Endodermal cell (in vitro differentiated cells): Measurements from ENCODE around the gene TCL1A. TPM values are rescaled to one million over a fixed set of nuclear protein-coding genes. Genes with fewer than 3 reads are reported as not detected.

Experiments
- DNase-seq: peaks from one replicate; pipeline ENCODE4 v3.0.0-alpha.2; 2017
- H3K27ac ChIP-seq: 2 replicates; pipeline ENCODE4 v1.5.1; 2013; ENCODE audit warnings: mild to moderate bottlenecking, low read depth, low read length, moderate library complexity
- H3K27me3 ChIP-seq: 2 replicates; pipeline ENCODE4 v1.6.1; 2013; ENCODE audit warnings: mild to moderate bottlenecking, low read length, moderate library complexity; ENCODE audit not compliant: insufficient read depth, control insufficient read depth, poor library complexity, severe bottlenecking
- H3K36me3 ChIP-seq: 2 replicates; pipeline ENCODE4 v1.7.0; 2013; ENCODE audit warnings: mild to moderate bottlenecking, low read length, moderate library complexity; ENCODE audit not compliant: control insufficient read depth, insufficient read depth
- H3K4me1 ChIP-seq: one replicate; pipeline ENCODE4 v1.7.0; 2013; ENCODE audit warnings: low read length; ENCODE audit not compliant: control insufficient read depth, insufficient read depth
- H3K4me3 ChIP-seq: 2 replicates; pipeline ENCODE4 v1.5.1; 2013; ENCODE audit warnings: mild to moderate bottlenecking, low read length, moderate library complexity
- H3K9ac ChIP-seq: 2 replicates; pipeline ENCODE4 v1.6.1; 2013; ENCODE audit warnings: mild to moderate bottlenecking, low read length, moderate library complexity; ENCODE audit not compliant: poor library complexity, severe bottlenecking; ENCODE audit errors: extremely low read depth
- H3K9me3 ChIP-seq: 2 replicates; pipeline ENCODE4 v1.6.1; 2013; ENCODE audit warnings: mild to moderate bottlenecking, low read length, moderate library complexity; ENCODE audit not compliant: control insufficient read depth
- H3K27ac Mint-ChIP-seq: 2 replicates; pipeline ENCODE4 v1.8.0; 2020; ENCODE audit warnings: mixed read lengths
- H3K27me3 Mint-ChIP-seq: 2 replicates; pipeline ENCODE4 v1.8.0; 2021; ENCODE audit warnings: mild to moderate bottlenecking, mixed read lengths; ENCODE audit not compliant: insufficient read depth
- H3K36me3 Mint-ChIP-seq: 2 replicates; pipeline ENCODE4 v1.8.0; 2020; ENCODE audit warnings: low read depth, mixed read lengths
- H3K4me1 Mint-ChIP-seq: 2 replicates; pipeline ENCODE4 v1.8.0; 2020; ENCODE audit warnings: mixed read lengths
- H3K4me3 Mint-ChIP-seq: 2 replicates; pipeline ENCODE4 v1.8.0; 2020; ENCODE audit warnings: mild to moderate bottlenecking, moderate library complexity, mixed read lengths
- H3K9me3 Mint-ChIP-seq: 2 replicates; pipeline ENCODE4 v1.8.0; 2020; ENCODE audit warnings: mild to moderate bottlenecking, mixed read lengths
- CTCF ChIP-seq: fragments of 200-600 bp; sonication (generic); conservative IDR thresholded peaks from 2 replicates; pipeline ENCODE4 v1.5.0; 2021; ENCODE audit warnings: antibody characterized with exemption, mild to moderate bottlenecking
- WGBS, 2 experiments: methylation state at CpG; one replicate each; pipeline versions ENCODE4 v1.1.5 to v1.1.7; 2013; ENCODE audit warnings: missing lambda C conversion rate in 2 of 2, mixed read lengths in 1 of 2; ENCODE audit not compliant: insufficient coverage in 1 of 2, insufficient read length in 1 of 2; 5-methylcytosine and 5-hydroxymethylcytosine counted together
- total RNA-seq, 2 donors: library from RNA; stranded (reverse); fragmentation: NEBNext Ultra II Directional in 1 of 2; extraction: Animal tissue kit (Norgen Biotek cat#: 25700) in 1 of 2; gene quantifications; 2 replicates in 1 of 2; 3 replicates in 1 of 2; pipeline ENCODE4 v1.2.1, GENCODE V29; 2021

TCL1A gene
- total RNA-seq, 2 donors from 2014 or later = 0.53 to 1.8 TPM

DNA sequence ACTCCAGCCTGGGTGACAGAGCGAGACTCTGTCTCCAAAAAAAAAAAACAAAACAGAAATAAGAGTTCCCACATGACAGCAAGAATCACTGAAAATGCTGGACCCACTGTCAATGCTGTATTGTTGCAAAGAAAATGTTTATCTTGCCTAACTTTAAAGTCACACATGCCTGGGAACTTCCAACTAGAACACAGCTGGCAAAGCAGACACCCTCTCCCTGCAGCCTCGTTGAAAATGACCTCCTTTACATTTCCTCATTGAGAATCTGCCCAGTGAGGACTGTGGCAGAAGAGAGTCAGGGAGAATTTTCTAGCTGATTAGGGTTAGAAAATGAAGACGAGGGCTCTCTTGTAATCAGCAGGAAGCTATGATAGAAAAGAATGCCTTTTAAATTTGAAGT is 42.8 kb upstream of the TCL1A start:
- Mint-ChIP-seq H3K36me3 (no peaks in the 10 kb centered on the region), H3K27me3 (peaks cover 17% of the 10 kb centered on the region), H3K4me1 (peaks cover 15% of the 10 kb centered on the region), H3K27ac (no peak overlapping the region), H3K4me3 (no peak overlapping the region), H3K9me3 (no peaks in the 10 kb centered on the region)
- 79 to 92% methylated on average over 1 to 3 of the region's 3 CpGs for WGBS, 2 experiments
- no peak overlapping the region for H3K27ac ChIP-seq
- TF ChIP-seq CTCF = no peak
- no peaks in the 10 kb centered on the region for H3K36me3 ChIP-seq
- H3K27me3 ChIP-seq = peaks cover 15% of the 10 kb centered on the region
- no peaks in the 10 kb centered on the region for H3K9me3 ChIP-seq
- no peak overlapping the region for H3K9ac ChIP-seq
- DNase-seq = no peak
- no peaks in the 10 kb centered on the region for H3K4me1 ChIP-seq
- no peak overlapping the region for H3K4me3 ChIP-seq

DNA sequence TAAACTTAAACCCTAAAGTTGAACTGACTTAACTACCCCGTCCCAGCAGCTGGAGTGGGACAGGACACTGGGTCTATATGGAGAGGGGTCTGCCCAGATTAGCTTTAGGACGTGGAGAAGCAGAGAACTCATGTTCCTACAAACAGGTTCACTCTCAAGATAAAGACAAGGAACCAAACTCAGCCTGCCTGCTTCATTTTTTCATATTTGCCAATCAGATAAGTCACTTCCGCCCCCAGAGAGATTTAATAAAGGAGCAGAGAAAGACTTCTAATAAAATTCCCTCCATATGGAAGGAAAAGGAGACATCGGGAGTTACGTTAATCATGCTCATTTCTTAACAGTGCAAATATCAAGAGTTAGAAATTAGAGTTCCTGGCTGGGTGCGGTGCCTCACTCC is 42.2 kb upstream of the TCL1A start:
- Mint-ChIP-seq H3K9me3 (no peaks in the 10 kb centered on the region), H3K4me1 (peaks cover 10% of the 10 kb centered on the region), H3K27me3 (peaks cover 17% of the 10 kb centered on the region), H3K27ac (no peak overlapping the region), H3K36me3 (no peaks in the 10 kb centered on the region), H3K4me3 (no peak overlapping the region)
- no peak for TF ChIP-seq CTCF
- no peaks in the 10 kb centered on the region for H3K4me1 ChIP-seq
- 69 to 93% methylated on average over 2 to 5 of the region's 6 CpGs for whole genome bisulfite sequencing, 2 experiments
- no peaks in the 10 kb centered on the region for H3K9me3 ChIP-seq
- no peak overlapping the region for H3K27ac ChIP-seq
- no peak overlapping the region for H3K9ac ChIP-seq
- H3K27me3 ChIP-seq = peaks cover 15% of the 10 kb centered on the region
- no peak for DNase-seq
- H3K4me3 ChIP-seq = no peak overlapping the region
- H3K36me3 ChIP-seq = no peaks in the 10 kb centered on the region

DNA sequence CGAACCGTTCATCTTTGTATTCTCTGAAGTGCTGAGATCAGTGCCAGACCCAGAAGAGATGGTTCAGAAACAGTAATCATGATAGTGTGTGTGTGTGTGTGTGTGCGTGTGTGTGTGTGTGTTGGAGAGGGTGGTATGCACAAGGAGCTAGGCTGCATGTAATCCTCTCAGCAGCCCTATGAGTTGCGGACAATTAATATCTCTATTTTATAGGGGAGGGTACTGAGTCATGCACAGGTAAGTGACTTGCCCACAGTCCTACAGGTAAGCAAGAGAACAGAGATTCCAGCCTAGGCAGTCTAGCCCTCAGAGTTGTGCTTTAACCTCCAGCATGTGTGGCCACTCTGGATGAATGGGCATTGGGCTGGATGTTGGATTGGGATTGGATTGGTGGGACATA is 27.9 kb upstream of the TCL1A start:
- Histone ChIP-seq H3K4me1 (no peaks in the 10 kb centered on the region), H3K9ac (no peak overlapping the region), H3K4me3 (no peak overlapping the region), H3K27me3 (peaks cover 10% of the 10 kb centered on the region), H3K36me3 (no peaks in the 10 kb centered on the region), H3K27ac (no peak overlapping the region), H3K9me3 (no peaks in the 10 kb centered on the region)
- no peak for DNase-seq
- Mint-ChIP-seq H3K27me3 (no peaks in the 10 kb centered on the region), H3K36me3 (no peaks in the 10 kb centered on the region), H3K4me3 (no peak overlapping the region), H3K9me3 (no peaks in the 10 kb centered on the region), H3K4me1 (no peaks in the 10 kb centered on the region), H3K27ac (no peak overlapping the region)
- no peak for TF ChIP-seq CTCF
- 78 to 80% methylated on average over 2 to 4 of the region's 4 CpGs for WGBS, 2 experiments
